NCI-H526 (cell line): ENCODE results near the gene CKMT2.
"Not testable (repeated sequence)": the region's sequence is repeated elsewhere in the genome, so short reads cannot be mapped to it uniquely, and the experiment has no call there.

ENCODE experiments used
- DNase-seq, 2 experiments: peaks; one replicate each; lab custom pipeline; 2025; lab: John Stamatoyannopoulos, UW

CKMT2 gene

DNA sequence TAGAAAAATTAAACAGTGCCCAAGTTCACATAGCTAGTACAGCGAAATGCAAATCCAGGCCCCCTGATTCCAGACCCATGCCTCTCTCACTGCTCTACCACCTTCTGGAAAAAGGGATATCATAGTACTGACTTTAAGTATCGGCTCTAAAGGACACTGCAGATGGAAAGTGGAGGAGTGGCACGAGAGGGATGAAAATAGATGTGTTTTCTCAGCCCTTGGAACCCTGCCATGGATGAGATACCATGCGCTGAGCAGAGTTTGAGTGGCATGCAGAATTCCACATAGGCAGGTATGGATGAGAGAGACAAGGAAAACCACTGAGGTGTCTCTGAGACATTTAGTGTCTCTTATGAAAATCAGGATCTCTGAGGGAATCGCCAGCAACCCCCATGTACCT lies 18.8 kb downstream of the CKMT2 start:
- no peak for DNase-seq

DNA sequence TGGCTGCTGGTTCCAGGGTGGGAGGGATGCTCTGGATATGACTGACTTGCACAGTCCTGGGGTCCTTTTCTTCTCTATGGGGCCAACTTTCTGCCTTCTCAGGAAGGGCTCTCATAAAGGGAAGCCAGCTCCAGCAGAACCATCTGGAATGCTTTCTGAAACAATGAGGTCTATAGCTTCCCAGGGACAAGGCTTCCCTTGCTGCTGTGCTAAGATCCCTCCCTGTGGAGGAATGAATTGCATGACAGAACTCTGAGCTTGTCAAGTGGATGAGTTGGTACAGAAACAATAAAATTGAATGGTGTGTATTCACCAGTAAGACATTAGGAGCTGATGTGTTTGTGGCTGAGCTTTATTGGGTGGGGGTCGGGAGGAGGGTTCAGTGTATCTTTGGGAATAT lies 19.8 kb downstream of the CKMT2 start:
- DNase-seq: no peak

DNA sequence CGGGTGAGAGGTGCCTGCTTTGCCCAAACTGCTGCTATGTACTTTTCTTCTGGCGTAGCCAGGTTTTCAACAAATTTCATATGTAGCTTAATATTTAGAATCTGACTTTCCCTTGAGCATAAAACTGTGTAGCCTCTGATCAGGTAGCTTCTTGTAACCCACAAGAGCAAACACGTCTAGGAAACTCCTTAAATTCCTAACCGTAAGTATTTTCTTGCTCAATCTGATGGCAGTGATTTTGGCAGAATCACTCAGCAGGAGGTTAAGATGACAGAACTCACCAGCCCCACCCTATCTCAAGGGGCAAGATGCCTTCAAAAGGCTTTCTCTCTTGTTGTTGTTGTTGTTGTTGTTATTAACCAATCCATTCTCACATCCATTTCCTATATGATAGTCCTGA lies 20.8 kb downstream of the CKMT2 start:
- no peak for DNase-seq

DNA sequence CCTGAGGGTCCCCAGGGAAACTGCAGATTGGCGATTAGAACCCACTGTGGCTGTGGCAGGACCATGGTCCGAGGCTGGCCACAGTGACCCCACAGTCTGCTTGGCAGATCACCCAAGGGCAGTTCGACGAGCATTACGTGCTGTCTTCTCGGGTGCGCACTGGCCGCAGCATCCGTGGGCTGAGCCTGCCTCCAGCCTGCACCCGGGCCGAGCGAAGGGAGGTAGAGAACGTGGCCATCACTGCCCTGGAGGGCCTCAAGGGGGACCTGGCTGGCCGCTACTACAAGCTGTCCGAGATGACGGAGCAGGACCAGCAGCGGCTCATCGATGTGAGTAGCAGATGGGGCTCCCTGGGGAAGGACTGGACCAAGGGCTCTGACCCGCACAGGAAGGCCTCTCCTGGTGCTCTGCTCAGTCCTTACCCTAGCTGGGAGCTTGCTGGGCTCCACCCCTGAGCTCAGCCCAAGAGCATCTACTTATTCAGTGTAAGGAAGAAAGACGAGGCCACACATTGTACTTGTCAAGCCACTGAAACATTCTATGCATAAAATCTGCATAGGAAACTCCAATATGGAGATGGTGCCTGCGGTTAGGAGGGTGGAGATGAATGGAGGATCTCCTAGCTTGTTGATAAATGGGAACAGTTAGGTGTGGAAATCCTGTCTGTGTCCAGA lies 21.9 kb downstream of the CKMT2 start:
- no peak for DNase-seq

DNA sequence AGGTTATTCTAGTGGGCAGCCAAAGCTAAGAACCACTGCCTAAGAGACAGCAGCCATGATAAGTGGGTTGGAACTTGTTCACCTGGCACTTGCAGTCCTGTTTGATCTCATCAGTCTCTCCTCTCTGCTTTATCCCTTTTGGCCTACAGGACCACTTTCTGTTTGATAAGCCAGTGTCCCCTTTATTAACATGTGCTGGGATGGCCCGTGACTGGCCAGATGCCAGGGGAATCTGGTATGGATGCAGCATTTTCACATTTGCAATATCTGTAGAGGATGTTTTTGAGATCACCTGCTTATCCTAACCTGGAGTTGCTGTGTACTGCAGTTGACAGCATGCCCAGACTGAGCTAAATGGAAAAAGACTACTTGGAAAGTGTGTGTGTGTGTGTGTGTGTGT lies 23.6 kb downstream of the CKMT2 start:
- no peak for DNase-seq

DNA sequence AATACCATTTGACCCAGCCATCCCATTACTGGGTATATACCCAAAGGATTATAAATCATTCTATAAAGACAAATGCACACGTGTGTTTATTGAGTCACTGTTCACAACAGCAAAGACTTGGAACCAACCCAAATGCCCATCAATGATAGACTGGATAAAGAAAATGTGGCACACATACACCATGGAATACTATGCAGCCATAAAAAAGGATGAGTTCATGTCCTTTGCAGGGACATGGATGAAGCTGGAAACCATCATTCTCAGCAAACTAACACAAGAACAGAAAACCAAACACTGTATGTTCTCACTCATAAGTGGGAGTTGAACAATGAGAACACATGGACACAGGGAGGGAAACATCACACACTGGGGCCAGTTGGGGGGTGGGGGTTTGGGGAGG lies 29.7 kb downstream of the CKMT2 start:
- not testable (repeated sequence) for DNase-seq

DNA sequence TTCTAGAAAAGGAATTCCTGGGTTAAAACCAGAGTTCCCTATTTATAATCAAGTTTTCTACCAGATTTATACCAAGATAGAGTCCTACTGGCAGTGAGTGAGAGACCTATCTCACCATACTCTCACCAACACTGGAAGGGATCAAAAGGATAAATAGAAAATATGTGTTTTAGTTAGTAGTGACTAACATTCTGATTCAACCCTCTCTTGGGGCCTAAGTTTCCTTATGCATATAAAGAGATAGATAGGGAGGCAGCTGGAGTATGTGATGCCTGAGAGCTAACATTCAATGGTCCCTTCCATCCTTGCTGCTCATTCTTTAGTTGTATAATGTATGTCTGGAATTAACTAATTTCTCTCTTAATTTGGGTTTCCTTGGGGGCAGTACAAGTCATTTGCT lies 32.0 kb downstream of the CKMT2 start:
- no peak for DNase-seq

DNA sequence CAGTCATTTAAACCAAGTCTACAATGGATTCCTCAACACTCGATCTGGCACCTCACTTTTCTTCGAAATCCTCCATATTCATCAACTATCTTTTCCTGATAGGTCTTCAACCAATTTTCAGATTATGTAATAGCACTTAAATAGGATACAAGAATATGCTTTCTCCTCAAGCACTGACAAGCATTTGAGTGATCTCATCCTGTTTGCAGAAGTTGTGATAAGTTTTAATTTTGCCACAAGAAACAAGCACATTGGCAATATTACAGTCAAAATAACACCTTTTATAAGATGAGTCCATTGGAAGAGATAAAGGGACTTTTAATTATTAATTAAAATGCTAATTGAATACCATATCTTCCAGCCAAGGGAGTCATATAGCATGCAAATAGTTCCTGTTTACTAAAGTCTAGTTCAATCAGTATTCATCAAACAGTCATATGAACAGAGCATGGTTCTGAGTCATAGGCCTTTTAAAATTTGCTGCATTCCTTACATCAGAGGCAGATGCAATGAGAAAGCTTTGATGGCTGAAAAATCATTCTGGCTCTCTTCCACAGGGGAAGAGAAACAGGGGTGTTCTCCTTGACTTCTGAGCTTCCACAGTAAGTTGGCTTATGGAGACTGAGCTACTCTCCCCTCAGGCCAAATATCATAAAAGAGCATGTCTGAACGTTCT lies 35.5 kb downstream of the CKMT2 start:
- DNase-seq: no peak

DNA sequence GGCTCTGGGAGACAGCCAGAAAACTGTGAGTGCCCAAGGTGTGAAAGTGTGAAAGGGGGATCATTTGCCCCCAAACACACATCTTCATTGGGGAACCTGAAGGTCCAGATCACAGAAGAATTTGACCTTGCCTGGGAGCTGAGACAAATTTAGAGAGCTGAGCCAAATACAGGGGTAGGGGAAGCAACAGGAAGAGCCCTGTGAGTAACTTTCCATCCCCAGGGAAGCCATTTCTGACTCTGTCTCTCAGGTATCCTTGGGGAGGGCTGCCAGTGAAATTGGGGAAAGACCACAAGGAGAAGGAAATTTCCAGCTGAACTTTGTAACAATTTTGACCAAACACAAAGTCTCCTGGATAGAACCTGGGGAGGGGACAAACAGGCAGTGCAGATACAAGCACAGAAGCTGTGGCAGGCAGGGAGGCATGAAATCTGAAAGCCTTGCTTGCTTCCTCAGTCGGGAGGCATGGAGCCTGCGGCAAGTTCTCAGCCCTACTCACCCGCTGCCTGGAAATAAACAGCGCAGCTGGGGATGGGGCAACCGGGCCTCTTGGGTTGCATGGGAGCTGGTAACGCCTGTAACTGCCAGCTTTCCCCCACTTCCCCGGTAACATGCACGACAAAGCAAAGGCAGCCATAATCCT lies 36.8 kb downstream of the CKMT2 start:
- no peak for DNase-seq

DNA sequence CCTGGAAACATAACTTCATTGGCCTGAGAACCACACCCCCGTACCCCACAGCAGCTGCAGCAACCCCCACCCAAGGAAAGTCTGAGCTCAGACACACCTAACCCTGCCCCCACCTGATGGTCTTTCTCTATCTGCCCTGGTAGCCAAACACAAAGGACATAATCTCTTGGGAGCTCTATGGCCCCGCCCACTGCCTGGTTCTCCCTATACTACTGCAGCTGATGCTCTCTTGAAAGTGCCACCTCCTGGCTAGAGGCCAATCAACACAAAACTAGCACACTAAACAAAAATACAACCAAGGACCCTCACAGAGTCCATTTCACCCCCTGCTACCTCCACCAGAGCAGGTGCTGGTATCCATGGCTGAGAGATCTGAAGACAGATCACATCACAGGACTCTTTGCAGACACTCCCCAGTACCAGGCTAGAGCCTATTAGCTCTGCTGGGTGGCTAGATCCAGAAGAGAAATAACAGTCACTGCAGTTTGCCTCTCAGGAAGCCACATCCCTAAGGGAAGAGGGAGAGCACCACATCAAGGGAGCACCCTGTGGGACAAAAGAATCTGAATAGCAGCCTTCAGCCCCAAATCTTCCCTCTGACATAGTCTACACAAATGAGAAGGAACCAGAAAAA lies 37.4 kb downstream of the CKMT2 start:
- not testable (repeated sequence) for DNase-seq

DNA sequence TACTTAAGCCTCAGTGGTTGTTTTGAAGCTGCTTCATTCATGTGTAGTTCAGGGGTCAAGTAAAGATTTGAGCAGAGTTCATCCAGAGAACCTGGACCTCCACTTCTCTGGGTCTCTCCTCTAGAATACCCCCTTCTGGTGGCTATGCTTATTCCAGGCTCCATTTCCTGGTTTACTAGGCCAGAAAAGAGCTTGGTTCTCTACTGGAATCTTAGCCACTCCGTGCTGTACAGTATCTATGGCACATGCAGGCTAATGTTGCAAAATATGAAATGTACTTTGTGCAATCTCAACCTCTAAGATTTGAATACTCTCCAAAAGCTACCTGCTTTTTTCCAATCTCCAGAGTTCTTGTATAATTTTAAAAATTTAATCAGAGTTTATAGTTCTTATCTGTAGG lies 50.9 kb downstream of the CKMT2 start:
- DNase-seq: no peak

DNA sequence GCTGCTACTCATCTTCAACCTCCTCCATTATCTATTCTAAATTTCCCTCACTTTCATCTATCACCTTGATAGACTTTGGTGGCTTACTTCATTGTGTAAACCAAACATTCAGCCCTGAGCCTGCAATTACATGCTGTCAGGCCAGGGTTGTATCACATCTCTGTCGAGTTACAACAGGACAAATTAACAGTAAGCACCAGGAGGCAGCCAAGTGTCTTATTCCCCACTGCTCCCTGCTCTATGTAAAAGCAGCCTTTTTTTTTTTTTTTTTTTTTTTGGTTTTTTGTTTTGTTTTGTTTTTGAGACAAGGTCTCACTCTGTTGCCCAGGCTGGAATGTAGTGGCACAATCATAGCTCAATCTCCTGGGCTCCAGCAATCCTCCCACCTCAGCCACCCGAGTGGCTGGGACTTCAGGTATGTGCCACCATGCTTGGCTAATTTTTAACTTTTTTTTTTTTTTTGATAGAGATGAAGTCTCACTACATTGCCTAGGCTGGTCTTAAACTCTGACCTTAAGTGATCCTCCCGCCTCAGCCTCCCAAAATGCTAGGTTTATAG lies 53.0 kb downstream of the CKMT2 start:
- DNase-seq: no peak

DNA sequence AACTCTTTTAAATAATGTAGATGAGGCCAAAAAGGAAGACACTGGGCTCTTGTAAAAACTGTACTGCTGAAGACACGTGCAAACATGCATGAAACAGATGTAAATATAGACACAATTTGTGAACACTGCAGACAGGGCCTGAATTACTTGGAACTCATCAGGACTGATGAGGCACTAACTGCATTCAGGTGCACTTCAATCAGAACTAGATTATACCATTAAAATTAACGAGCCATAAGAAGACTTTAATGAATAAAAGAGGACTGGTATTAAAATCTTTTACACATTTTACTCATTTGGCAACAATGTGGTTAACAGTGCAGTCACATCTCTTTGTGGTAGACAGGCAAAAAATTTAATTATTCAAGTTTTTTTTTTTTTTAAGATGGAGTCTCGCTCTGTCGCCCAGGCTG lies 54.9 kb downstream of the CKMT2 start:
- no peak for DNase-seq

DNA sequence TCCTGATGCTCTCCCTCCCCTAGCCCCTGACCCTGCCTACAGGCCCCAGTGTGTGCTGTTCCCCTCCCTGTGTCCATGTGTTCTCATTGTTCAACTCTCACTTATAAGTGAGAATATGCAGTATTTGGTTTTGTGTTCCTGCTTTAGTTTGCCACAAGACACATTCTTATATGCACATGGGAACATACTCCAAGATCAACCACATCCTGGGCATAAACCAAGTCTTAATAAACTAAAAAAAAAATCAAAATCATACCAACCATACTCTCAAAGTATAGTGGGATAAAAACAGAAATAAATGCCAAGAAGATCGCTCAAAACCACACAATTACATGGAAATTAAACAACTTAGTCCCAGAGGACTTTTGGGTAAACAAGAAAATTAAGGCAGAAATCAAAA lies 57.0 kb downstream of the CKMT2 start:
- no peak for DNase-seq

DNA sequence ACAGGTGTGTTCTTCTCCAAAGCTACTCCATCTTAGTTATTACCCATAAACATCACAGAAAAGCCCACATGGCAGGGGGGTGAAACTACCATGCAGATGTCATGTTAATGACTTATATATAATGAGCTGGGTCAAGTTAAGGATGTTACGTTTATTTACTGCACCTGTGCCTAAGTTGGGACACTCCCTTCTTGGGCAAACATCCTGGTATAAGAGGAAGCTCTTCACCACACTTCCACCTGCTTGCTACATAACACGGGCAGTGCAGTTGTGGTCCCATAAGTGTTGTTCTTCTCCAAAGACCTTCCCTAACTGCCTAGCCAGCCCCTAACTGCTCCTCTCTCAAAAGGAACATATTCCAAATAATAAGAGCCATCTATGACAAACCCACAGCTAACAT lies 59.0 kb downstream of the CKMT2 start:
- DNase-seq: no peak

DNA sequence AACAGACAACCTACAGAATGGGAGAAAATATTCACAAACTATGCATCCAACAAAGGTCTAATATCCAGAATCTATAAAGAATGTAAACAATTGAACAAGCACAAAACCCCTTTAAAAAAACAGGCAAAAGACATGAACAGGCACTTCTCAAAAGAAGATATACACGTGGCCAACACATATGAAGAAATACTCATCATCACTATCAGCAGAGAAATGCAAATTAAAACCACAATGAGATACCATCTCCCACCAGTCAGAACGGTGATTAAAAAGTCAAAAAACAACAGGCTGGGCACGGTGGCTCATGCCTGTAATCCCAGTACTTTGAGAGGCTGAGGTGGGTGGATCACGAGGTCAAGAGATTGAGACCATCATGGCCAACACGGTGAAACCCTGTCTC lies 60.9 kb downstream of the CKMT2 start:
- DNase-seq: not testable (repeated sequence)

DNA sequence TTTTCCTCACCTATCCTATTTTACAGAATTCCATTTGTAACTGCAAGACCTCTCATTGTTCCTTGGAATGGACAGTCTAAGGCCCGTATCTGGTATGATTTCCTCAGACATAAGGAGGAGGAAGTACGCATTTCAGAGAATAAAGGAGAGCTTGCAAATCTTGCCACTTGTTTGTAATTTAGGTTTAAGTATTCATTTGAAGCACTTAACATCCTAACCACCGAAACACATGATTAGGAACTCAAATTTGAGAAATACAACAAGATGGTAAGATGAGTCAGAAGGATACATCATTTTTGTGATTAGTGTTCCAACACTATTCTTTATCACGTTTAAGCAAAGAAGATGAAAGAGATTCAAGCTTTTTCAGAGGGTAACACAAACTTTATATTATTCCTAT lies 64.4 kb downstream of the CKMT2 start:
- no peak for DNase-seq

DNA sequence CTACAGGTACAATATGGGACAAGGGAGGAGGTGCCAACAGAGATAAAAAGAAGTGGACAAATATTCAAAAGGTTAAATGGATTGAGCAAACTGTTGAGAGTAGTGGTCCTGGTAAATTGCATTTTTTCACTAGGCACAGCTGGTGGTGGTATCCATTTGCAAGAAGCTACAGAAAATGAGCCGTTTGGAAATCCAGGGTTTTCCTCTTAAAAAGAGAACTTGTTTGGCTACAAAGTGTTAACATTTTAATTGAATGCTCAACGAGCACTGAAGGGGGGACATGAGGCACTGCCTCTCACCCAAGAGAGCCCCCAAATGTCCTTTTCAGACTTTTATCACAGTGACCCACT lies 67.8 kb downstream of the CKMT2 start:
- DNase-seq: no peak

DNA sequence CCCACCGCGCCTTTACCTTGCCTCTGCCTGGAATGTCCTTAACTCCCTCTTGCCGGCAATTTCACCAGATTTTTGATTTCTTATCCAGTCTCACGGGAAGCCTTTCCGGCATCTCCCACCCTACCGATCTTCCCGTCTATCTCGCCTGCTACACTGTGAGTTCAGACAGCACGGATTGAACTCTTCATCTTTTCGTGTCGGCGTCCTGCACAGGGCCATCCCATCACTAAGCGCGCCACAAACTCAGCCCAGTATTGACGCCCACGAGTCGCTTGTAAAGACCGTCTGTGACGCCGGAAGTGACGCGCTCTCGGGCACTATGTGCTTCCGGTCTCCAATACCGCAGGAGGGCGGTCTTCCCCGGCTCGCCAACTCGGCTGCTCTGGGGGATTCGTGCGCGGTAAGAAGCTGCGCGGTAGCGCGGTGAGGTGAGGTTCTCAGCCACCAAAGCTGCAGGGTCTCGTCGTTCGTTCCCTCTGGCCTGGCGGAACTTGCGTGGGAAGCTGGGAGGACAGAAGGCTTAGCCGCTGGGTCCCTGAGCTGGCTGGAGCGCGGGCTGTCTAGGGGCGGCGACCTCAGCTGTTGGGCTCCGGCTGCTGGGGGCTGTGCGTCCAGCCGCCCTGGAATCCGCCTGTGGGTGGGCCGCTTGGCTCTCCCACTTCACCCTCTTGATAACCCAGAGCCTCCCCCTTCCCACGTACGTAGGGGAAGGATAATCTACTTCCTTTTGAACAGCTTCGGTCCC lies 68.3 kb downstream of the CKMT2 start, which contains the start of gene ZCCHC9:
Gene ZCCHC9 (plus strand): TSS at position 317 of the 745 bp plus-strand sequence. CDS start 3,171 bp downstream, outside the sequence.
- peak; percentile 74 to 90 for DNase-seq

DNA sequence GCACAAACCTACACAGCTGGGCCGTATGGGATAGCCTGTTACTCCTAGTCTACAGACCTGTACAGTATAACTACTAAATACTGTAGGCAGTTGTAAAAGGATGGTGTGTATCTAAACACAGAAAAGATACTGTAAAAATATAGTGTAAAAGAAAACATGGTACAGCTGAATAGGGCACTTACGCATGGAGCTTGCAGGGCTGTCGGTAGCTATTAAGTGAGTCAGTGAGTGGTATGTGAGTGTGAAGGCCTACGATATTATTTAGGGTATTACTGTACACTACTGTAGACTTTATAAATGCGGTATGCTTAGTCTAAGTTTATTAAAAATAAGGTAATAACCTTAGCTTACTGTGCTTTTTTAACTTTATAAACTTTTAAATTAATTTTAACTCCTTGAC lies 69.5 kb downstream of the CKMT2 start:
- DNase-seq: no peak

DNA sequence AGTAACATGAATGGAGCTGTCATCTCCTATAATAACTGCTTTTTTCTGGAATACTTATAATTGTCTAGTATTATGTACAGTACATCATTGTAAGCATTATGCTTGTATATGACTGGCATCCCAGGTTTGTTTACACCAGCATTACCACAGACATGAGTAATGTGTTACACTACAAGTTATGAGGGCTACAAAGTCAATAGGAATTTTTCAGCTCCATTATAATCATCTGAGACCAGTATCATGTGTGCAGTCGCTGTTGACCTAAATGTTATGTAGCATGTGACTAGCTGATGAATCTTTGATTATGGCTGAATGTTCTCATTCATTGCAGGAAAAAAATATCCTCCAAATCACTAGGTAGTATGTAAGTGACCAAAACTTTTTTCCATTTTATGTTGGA lies 70.4 kb downstream of the CKMT2 start:
- no peak for DNase-seq

DNA sequence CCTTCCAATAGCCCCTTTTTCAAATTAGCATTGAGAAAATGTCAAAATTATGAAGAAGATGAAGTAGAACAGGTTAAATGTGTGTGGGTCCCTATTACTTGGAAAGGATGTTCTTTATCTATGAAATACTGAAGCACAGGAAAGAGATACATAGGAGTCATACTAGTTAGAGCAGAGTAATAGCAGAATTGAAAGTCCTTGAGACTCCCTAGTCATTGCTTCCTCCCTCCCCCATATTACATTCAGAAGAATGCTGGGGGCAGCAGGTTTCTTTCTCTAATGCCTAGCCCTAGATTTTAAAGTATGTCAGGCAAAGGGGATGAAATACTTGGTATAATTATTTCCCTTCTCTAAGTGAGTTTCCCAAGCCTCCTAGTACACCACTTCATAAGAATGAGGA lies 72.7 kb downstream of the CKMT2 start:
- no peak for DNase-seq
